Ovary (tissue), 3 donors: ENCODE data around the gene LMAN2L.

Experiments used
- CTCF ChIP-seq, 3 donors: fragments of 450-650 bp in 2 of 3; fragments of 200-600 bp in 1 of 3; IDR thresholded peaks; one replicate each; pipeline versions ENCODE4 v1.5.1 to v1.8.0; 2016 to 2022; ENCODE audit warnings: antibody characterized with exemption in 3 of 3, mild to moderate bottlenecking in 1 of 3
- EP300 ChIP-seq: sonication (generic); formaldehyde crosslinking; IDR thresholded peaks from one replicate; pipeline ENCODE4 v1.6.1; 2017; ENCODE audit warnings: antibody characterized with exemption
- POLR2A ChIP-seq: fragments of 450-650 bp; IDR thresholded peaks from one replicate; pipeline ENCODE4 v1.6.1; 2017; ENCODE audit warnings: antibody characterized with exemption, mild to moderate bottlenecking, moderate library complexity
- donor health status: DM: no; HTN: no; CAD: no.

GRCh38 chr2:96665083-96665569, 74.7 kb downstream of the LMAN2L start:
- TF ChIP-seq CTCF (IDR thresholded peaks at IDR 0.05) (no peak), POLR2A (no peak), EP300 (no peak)
